GM23248 (cell line): Measurements from ENCODE around the gene CEP57. TPM values are rescaled to one million over a fixed set of nuclear protein-coding genes. Genes with fewer than 3 reads are reported as not detected.

Source experiments
- DNase-seq: peaks from one replicate; pipeline ENCODE4 v3.0.0-alpha.2; 2015
- H2AFZ ChIP-seq: fragments of 200-600 bp; sonication (generic); 2 replicates; pipeline ENCODE4 v1.6.1; 2016; ENCODE audit warnings: antibody characterized with exemption
- H3F3A ChIP-seq: fragments of 200-600 bp; sonication (generic); 2 replicates; pipeline ENCODE4 v1.6.1; 2016; ENCODE audit warnings: mild to moderate bottlenecking, antibody characterized with exemption, mixed run types; ENCODE audit not compliant: insufficient read depth
- H3K27ac ChIP-seq: fragments of 200-600 bp; sonication (generic); 2 replicates; pipeline ENCODE4 v1.5.1; 2016; ENCODE audit warnings: mild to moderate bottlenecking
- H3K27me3 ChIP-seq: fragments of 200-600 bp; sonication (generic); replicated peaks from 2 replicates; pipeline ENCODE4 v1.6.1; 2016; ENCODE audit warnings: mild to moderate bottlenecking; ENCODE audit not compliant: insufficient read depth
- H3K36me3 ChIP-seq: fragments of 200-600 bp; sonication (generic); 2 replicates; pipeline ENCODE4 v1.6.1; 2016; ENCODE audit warnings: low read depth, mild to moderate bottlenecking
- H3K4me1 ChIP-seq: fragments of 200-600 bp; sonication (generic); 2 replicates; pipeline ENCODE4 v1.6.1; 2016; ENCODE audit warnings: mild to moderate bottlenecking; ENCODE audit not compliant: insufficient read depth
- H3K4me2 ChIP-seq: fragments of 200-600 bp; sonication (generic); one replicate; pipeline ENCODE4 v1.6.1; 2016; ENCODE audit warnings: mild to moderate bottlenecking; ENCODE audit not compliant: unreplicated experiment
- H3K4me3 ChIP-seq: fragments of 200-600 bp; sonication (generic); 2 replicates; pipeline ENCODE4 v1.5.1; 2016; ENCODE audit warnings: mild to moderate bottlenecking
- H3K79me2 ChIP-seq: fragments of 200-600 bp; sonication (generic); 2 replicates; pipeline ENCODE4 v1.6.1; 2016; ENCODE audit warnings: mild to moderate bottlenecking; ENCODE audit not compliant: insufficient read depth
- H3K9ac ChIP-seq: fragments of 200-600 bp; sonication (generic); 2 replicates; pipeline ENCODE4 v1.6.1; 2016; ENCODE audit warnings: mild to moderate bottlenecking
- H3K9me2 ChIP-seq: fragments of 200-600 bp; sonication (generic); 2 replicates; pipeline ENCODE4 v1.6.1; 2016; ENCODE audit warnings: mixed run types, mild to moderate bottlenecking, moderate library complexity; ENCODE audit not compliant: insufficient read depth
- H3K9me3 ChIP-seq: fragments of 200-600 bp; sonication (generic); one replicate; pipeline ENCODE4 v1.6.1; 2017; ENCODE audit warnings: low read depth
- H4K20me1 ChIP-seq: fragments of 200-600 bp; sonication (generic); 2 replicates; pipeline ENCODE4 v1.6.0; 2016; ENCODE audit not compliant: insufficient read depth
- EZH2 ChIP-seq: fragments of 200-600 bp; sonication (generic); IDR thresholded peaks from 2 replicates; pipeline ENCODE4 v1.6.1; 2018; ENCODE audit warnings: antibody characterized with exemption, mild to moderate bottlenecking; ENCODE audit not compliant: insufficient read depth, poor library complexity, severe bottlenecking
- EZH2phosphoT487 ChIP-seq: fragments of 200-600 bp; sonication (generic); IDR thresholded peaks from 2 replicates; pipeline ENCODE4 v1.6.1; 2018; ENCODE audit warnings: antibody characterized with exemption, moderate library complexity, mild to moderate bottlenecking, low read depth; ENCODE audit not compliant: insufficient read depth
- WGBS, 2 experiments: methylation state at CpG; one replicate each; pipeline ENCODE4 v1.1.6; 2015 to 2017; ENCODE audit warnings: low lambda C conversion rate in 2 of 2, low coverage in 1 of 2; ENCODE audit errors: missing lambda C conversion rate in 2 of 2; 5-methylcytosine and 5-hydroxymethylcytosine counted together
- in situ Hi-C: fragments of 300-500 bp; cut with MboI; formaldehyde crosslinking; loops from 2 replicates; pipeline ENCODE4 v1.15.0; 2020
- polyA plus RNA-seq: library from polyadenylated mRNA; unstranded; fragments of >200 nt; fragmentation: Nextera tagmentation; extraction: Ambion mirVana; gene quantifications from 2 replicates; pipeline ENCODE4 v1.2.1, GENCODE V29; 2016
- total RNA-seq: library from RNA; depleted of rRNA; stranded (reverse); fragments of >200 nt; shearing (Covaris generic); gene quantifications from 2 replicates; pipeline ENCODE4 v1.2.3, GENCODE V29; 2014

Gene CEP57
- total and polyA plus RNA-seq, 2 experiments from 2014 or later = 36.5 to 41.1 TPM

- H3K4me1 ChIP-seq = peaks cover 6% of the 10 kb centered on the region; the same call in 1 of the 2 replicates
- H3K27ac ChIP-seq = no peak overlapping the region
- no peak overlapping the region for H3K4me2 ChIP-seq
- no peak overlapping the region for H3K4me3 ChIP-seq
- peaks cover 81% of the 10 kb centered on the region for H3K79me2 ChIP-seq
- H4K20me1 ChIP-seq = no peaks in the 10 kb centered on the region
- H3K9ac ChIP-seq = no peak overlapping the region
- in situ Hi-C loops = no loop called here
- no peak for TF ChIP-seq EZH2
- no peak for TF ChIP-seq EZH2phosphoT487
- no peak for DNase-seq
- WGBS, 2 experiments = 96 to 97% methylated on average over 3 of the region's 3 CpGs
- H3K9me2 ChIP-seq = no peaks in the 10 kb centered on the region
- no peaks in the 10 kb centered on the region for H3K9me3 ChIP-seq
- no peaks in the 10 kb centered on the region; the same call in 1 of the 2 replicates for H3F3A ChIP-seq
- no peak overlapping the region for H2AFZ ChIP-seq
- no peaks in the 10 kb centered on the region for H3K27me3 ChIP-seq
- peaks cover 8% of the 10 kb centered on the region for H3K36me3 ChIP-seq
These were observed 5.5 kb downstream of the CEP57 start for GRCh38 chr11:95795627-95796295.

DNA sequence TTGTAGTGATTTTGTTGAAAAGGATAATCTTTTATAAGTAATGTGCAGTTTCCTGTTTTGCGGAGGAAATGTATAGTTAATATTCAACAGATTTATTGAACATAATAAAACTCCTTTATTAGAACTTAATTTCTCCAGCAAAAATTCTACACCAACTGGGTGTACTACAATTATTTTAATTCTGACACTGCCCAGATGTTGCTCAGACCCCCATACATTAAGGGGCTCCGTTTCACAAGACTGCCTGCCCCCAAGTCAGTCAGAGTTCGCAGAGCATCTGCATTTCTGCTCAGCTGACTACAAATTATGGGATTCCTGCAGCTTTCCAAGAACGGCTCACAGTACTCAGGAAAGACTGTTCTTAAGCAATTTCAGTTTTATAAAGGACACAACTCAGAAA, 6.2 kb downstream of the CEP57 start:
- peaks cover 74% of the 10 kb centered on the region for H3K79me2 ChIP-seq
- H3F3A ChIP-seq = no peaks in the 10 kb centered on the region; the same call in 1 of the 2 replicates
- H4K20me1 ChIP-seq = no peaks in the 10 kb centered on the region
- H3K9ac ChIP-seq = no peak overlapping the region
- DNase-seq = no peak
- H3K4me2 ChIP-seq = no peak overlapping the region
- in situ Hi-C loops = no loop called here
- H3K9me3 ChIP-seq = no peaks in the 10 kb centered on the region
- H3K27me3 ChIP-seq = no peaks in the 10 kb centered on the region
- 90 to 91% methylated on average over 4 of the region's 4 CpGs for WGBS, 2 experiments
- TF ChIP-seq EZH2 = no peak
- no peak for TF ChIP-seq EZH2phosphoT487
- H3K4me3 ChIP-seq = no peak overlapping the region
- H3K36me3 ChIP-seq = peaks cover 14% of the 10 kb centered on the region
- peaks cover 2% of the 10 kb centered on the region; the same call in 1 of the 2 replicates for H3K4me1 ChIP-seq
- no peak overlapping the region for H3K27ac ChIP-seq
- H2AFZ ChIP-seq = no peak overlapping the region
- H3K9me2 ChIP-seq = no peaks in the 10 kb centered on the region

- no peak overlapping the region for H3K9ac ChIP-seq
- H3K36me3 ChIP-seq = peaks cover 14% of the 10 kb centered on the region
- H3K27ac ChIP-seq = no peak overlapping the region
- no peaks in the 10 kb centered on the region for H4K20me1 ChIP-seq
- H3K4me2 ChIP-seq = no peak overlapping the region
- no peak for DNase-seq
- peaks cover 43% of the 10 kb centered on the region for H3K79me2 ChIP-seq
- H3K9me3 ChIP-seq = no peaks in the 10 kb centered on the region
- TF ChIP-seq EZH2 = no peak
- no peak for TF ChIP-seq EZH2phosphoT487
- H3K27me3 ChIP-seq = no peaks in the 10 kb centered on the region
- WGBS, 2 experiments = 83 to 86% methylated on average over 1 of the region's 1 CpG
- H3F3A ChIP-seq = no peaks in the 10 kb centered on the region
- H2AFZ ChIP-seq = no peak overlapping the region
- no peaks in the 10 kb centered on the region for H3K4me1 ChIP-seq
- in situ Hi-C loops = no loop called here
- H3K4me3 ChIP-seq = no peak overlapping the region
- H3K9me2 ChIP-seq = no peaks in the 10 kb centered on the region
These were observed 9.2 kb downstream of the CEP57 start for GRCh38 chr11:95799546-95799945.

GRCh38 chr11:95800438-95800837, 10.1 kb downstream of the CEP57 start:
- in situ Hi-C loops = no loop called here
- no peak overlapping the region for H3K9ac ChIP-seq
- H3K9me2 ChIP-seq = no peaks in the 10 kb centered on the region

More at GRCh38 chr11:95800438-95800837, 10.1 kb downstream of the CEP57 start:
- TF ChIP-seq EZH2 (no peak), EZH2phosphoT487 (no peak)
- no peak overlapping the region for H3K4me3 ChIP-seq
- H3K36me3 ChIP-seq = peaks cover 14% of the 10 kb centered on the region
- no peak overlapping the region for H3K27ac ChIP-seq
- DNase-seq = no peak
- H3K27me3 ChIP-seq = no peaks in the 10 kb centered on the region
- H3K79me2 ChIP-seq = peaks cover 34% of the 10 kb centered on the region
- 96 to 97% methylated on average over 12 of the region's 12 CpGs for WGBS, 2 experiments
- H3K4me1 ChIP-seq = no peaks in the 10 kb centered on the region
- H4K20me1 ChIP-seq = no peaks in the 10 kb centered on the region
- H3K9me3 ChIP-seq = no peaks in the 10 kb centered on the region
- H2AFZ ChIP-seq = no peak overlapping the region
- no peak overlapping the region for H3K4me2 ChIP-seq
- no peaks in the 10 kb centered on the region for H3F3A ChIP-seq
